AG04449 (cell line): ENCODE data around the gene LKAAEAR1.

Experiments used
- CTCF ChIA-PET: fragments of 350-600 bp; formaldehyde crosslinking; extraction: SDS; loops from one replicate; lab custom pipeline; 2021; ENCODE audit warnings: antibody characterized with exemption; lab: Yijun Ruan, JAX
- POLR2A ChIA-PET: fragments of 400-600, 350-600 bp; formaldehyde crosslinking; extraction: SDS; loops from one replicate; lab custom pipeline; 2020; ENCODE audit warnings: antibody characterized with exemption, inconsistent platforms; lab: Yijun Ruan, JAX
- DNase-seq: peaks from one replicate; pipeline ENCODE4 v3.0.0-alpha.2; 2010; ENCODE audit warnings: low read depth, low spot score
- H3K4me3 ChIP-seq: 2 replicates; pipeline ENCODE4 v1.5.1; 2011; ENCODE audit warnings: low read depth, mild to moderate bottlenecking, control low read depth, low read length
- CTCF ChIP-seq: IDR thresholded peaks from one replicate; pipeline ENCODE4 v1.5.1; 2011; ENCODE audit warnings: mild to moderate bottlenecking, moderate library complexity, low read length, control low read depth, inconsistent platforms; ENCODE audit not compliant: insufficient read depth; ENCODE audit errors: missing control alignments

Gene LKAAEAR1

GRCh38 chr20:64058536-64058935 lies 25.7 kb downstream of the LKAAEAR1 start:
- ChIA-PET POLR2A (no interaction called here), CTCF (interaction anchor here (0.8 to 7.3 kb wide), 7 partner anchors 8 to 78 kb away, joined by 3 to 54 read pairs (median 6); partner anchors contain the start of genes LKAAEAR1, PRPF6 and SAMD10)
- H3K4me3 ChIP-seq: no peak overlapping the region
- no peak for DNase-seq
- TF ChIP-seq CTCF: no peak

- ChIA-PET POLR2A (no interaction called here), CTCF (interaction anchor here (0.6 to 7.3 kb wide), 17 partner anchors 8 to 101 kb away, joined by 3 to 54 read pairs (median 4); partner anchors contain the start of genes LKAAEAR1, OPRL1, PRPF6 and RGS19)
- TF ChIP-seq CTCF: peak; percentile 95
- H3K4me3 ChIP-seq: no peak overlapping the region
- no peak for DNase-seq
Observed at GRCh38 chr20:64057628-64058498, 26.3 kb downstream of the LKAAEAR1 start.

DNA sequence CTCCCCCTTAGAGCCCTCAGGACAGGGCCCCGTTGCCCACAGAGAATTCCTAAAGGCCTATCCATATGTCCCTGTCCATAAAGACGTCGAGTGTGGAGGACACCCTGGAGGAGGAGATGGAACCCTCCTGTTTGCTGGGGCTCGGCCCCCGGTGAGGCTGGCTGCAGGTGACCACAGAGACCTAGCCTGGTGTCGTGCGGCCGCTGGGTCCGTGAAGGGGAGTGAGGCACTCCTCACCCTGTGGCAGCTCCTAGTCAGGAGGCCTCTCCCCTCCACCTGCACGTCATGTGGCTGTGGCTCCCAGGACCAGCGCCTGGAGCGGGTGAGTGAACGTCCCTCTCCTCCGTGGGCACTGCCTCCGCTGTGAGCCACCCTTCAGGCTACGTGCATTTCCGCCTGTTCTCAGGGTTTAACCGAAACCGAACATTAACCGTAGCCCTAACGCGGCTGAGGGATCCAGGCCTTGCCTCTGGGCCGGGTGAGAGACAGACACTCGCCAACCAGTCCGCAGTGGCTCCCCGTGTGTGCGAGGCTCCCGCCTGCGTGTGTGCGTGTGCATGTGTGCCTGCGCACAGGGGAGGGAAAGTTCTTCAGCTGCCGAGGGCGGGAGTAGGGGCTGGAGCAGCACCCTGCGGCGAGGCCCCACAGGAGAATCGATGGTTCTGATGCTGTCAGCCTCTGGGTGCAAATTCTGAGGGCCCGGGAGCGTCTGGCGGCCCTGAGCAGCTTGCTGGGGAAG lies 27.1 kb downstream of the LKAAEAR1 start:
- DNase-seq: no peak
- no peak overlapping the region for H3K4me3 ChIP-seq
- no peak for TF ChIP-seq CTCF
- POLR2A ChIA-PET: no interaction called here
- CTCF ChIA-PET: interaction anchor here (0.6 to 7.3 kb wide), 19 partner anchors 9 to 100 kb away, joined by 3 to 54 read pairs (median 4); partner anchors contain the start of genes LKAAEAR1, OPRL1, PRPF6 and RGS19

DNA sequence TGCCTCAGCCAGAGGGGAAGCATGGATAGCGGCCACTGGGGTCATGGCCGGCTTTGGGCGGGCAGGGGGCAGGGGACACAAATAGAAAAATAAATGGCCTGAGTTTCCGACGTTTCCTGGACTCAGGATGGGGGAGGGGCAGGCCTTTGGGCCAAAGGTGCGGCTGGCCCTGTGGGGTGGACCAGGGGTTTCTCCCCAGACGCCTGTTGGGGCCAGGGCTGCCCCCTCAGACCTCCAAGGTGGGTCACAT lies 27.6 kb downstream of the LKAAEAR1 start:
- H3K4me3 ChIP-seq: no peak overlapping the region
- CTCF ChIA-PET: interaction anchor here (0.9 to 7.3 kb wide), 6 partner anchors 16 to 100 kb away, joined by 3 to 54 read pairs (median 4); partner anchors contain the start of genes PRPF6, SAMD10 and UCKL1
- no peak for TF ChIP-seq CTCF
- no peak for DNase-seq
- POLR2A ChIA-PET: no interaction called here

DNA sequence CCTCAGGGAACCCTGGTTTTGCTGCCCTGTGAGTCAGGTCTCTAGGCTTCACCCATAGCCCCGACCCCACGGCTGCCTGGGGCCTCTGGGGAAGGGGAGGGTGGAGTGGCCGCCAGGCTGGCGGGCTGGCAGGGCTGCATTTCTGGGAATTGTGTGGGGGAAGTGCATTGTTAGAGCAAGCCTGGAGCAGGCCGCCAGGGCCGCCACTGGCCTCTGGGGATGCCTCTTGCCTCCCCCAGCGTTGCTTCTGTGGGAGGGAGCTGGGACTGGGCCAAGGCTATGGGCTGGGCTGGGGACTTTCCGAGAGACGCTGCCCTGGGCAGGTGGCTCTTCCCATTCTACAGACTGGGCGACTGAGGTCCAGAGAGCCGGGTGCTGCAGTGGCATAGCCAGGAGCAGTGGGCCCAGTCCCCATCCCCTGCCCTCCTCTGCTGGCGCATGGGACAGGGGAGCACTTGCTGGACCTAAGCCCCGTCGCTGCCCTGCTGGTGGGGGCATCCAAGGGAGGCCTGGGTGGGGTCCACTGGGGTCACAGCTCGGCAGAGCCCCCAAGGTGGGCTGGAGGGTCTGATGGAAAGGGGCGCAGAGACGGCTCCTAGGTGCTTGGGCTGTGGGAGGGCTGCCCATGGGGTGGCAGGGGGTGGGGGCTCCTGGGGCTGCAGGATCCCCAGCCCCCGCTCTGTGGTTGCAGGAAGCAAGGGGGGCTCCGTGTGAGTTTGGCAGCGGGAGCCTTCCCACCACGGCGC lies 28.1 kb downstream of the LKAAEAR1 start:
- no peak for DNase-seq
- POLR2A ChIA-PET: no interaction called here
- CTCF ChIA-PET: interaction anchor here (0.9 to 7.3 kb wide), 6 partner anchors 16 to 99 kb away, joined by 3 to 54 read pairs (median 4); partner anchors contain the start of genes PRPF6, SAMD10 and UCKL1
- no peak overlapping the region for H3K4me3 ChIP-seq
- TF ChIP-seq CTCF: no peak
